ENCODE results near the gene COPS2.

DNA sequence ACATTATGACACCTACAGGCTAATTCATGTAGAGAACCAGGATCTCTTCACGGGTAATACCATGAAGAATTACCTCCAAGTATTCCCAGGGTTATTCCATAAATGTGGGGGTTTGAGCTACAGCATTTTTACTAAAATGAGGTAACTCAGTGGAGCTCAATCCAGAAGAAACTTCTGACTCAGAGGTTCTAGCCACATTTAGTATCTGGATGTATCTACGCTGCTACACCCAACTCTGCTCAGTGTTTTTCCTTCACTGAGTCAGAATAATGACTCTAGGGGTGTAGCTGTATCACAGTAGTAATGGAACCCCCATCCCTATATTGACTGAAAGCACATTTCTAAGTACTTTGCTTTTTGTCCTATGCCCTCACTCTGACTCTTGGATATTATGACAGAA, 52.4 kb downstream of the COPS2 start:
- TF ChIP-seq, protein P1, sequence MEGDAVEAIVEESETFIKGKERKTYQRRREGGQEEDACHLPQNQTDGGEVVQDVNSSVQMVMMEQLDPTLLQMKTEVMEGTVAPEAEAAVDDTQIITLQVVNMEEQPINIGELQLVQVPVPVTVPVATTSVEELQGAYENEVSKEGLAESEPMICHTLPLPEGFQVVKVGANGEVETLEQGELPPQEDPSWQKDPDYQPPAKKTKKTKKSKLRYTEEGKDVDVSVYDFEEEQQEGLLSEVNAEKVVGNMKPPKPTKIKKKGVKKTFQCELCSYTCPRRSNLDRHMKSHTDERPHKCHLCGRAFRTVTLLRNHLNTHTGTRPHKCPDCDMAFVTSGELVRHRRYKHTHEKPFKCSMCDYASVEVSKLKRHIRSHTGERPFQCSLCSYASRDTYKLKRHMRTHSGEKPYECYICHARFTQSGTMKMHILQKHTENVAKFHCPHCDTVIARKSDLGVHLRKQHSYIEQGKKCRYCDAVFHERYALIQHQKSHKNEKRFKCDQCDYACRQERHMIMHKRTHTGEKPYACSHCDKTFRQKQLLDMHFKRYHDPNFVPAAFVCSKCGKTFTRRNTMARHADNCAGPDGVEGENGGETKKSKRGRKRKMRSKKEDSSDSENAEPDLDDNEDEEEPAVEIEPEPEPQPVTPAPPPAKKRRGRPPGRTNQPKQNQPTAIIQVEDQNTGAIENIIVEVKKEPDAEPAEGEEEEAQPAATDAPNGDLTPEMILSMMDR (conservative IDR thresholded peaks at IDR 0.05 in 1 of 2, IDR thresholded peaks at IDR 0.05 in 1 of 2; ENCODE audit: low read depth in 1 of 2, low read length in 2 of 2) = no peak
- TF ChIP-seq EZH2 (IDR thresholded peaks at IDR 0.05; ENCODE audit: low read length, missing control alignments) = no peak
